ENCODE results near the gene DDX46. TPM values are rescaled to one million over a fixed set of nuclear protein-coding genes. Genes with fewer than 3 reads are reported as not detected.

The DDX46 gene
- total RNA-seq, 2 donors from 2014 or later: 81.9 to 93.2 TPM

DNA sequence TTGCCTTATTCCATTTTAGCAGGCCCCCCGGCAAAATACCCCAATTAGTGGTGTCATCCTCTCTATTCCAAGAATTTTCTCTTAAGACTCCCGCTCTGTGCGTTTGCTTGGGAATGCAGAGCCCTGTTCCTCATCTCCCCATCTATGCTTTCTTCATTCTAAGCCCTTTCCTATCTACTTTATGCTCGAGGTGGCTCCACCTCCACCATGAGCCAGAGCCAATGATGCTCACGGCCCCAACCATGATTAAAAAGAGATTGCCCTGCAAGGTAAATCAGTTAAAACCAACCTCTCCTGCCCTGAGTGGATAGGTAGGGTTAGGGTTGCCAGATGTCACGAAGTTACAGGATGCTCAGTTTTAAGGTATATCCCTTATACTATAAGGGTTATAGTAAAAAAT lies 114.9 kb downstream of the DDX46 start:
- no peaks in the 10 kb centered on the region for H3K27me3 Mint-ChIP-seq (ENCODE audit: low read depth)
- H3K36me3 Mint-ChIP-seq (ENCODE audit: insufficient read depth in 2 of 2): peaks cover 5 to 11% of the 10 kb centered on the region in 2 donors

DNA sequence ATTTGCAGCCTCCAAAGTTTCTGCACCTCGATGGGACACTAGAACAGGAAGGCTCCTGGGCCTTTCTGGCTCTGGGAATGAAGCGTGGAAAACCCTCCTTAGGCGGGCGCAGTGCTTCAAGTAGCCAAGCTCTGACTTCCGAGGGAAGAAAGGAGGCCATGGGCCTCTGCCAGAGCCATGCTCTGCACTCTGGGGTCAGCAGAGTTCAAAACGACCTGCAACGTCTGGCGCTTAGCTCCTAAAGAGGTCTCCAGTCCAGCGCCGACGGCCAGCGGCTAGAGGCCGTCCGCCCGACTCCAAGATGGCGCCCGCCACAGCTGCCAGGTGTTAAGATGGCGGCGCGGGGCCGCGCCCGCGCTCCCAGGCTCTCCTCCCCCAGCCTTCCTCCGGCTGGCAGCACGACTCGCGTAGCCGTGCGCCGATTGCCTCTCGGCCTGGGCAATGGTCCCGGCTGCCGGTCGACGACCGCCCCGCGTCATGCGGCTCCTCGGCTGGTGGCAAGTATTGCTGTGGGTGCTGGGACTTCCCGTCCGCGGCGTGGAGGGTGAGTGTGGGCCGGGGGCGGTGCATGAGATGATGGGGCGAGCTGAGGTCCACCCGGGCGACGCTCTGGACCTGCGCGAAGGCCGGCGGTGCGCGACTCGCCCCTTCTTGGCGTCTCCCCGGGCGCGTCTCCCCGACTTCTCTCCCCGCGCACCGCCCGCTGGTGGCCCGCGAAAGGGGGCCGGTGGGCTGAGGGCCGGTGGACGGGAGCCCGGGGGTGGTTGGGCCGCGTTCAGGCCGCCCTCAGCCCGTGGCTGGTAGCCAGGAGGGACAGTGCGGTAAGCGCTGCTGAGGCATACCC lies 115.6 kb downstream of the DDX46 start, which contains the start of gene TXNDC15:
TSS of gene TXNDC15 (plus strand) at position 385 of the 844 bp plus-strand sequence. CDS start at position 442, 57 bp downstream.
- Mint-ChIP-seq H3K27me3 (ENCODE audit: low read depth) (no peaks in the 10 kb centered on the region), H3K4me1 (ENCODE audit: low read depth) (peaks cover 52% of the 10 kb centered on the region), H3K27ac (peak within 1 kb of the TSS; percentile 96), H3K9me3 (peaks cover 0 to 3% of the 10 kb centered on the region in 2 donors), H3K4me3 (peak within 1 kb of the TSS; percentile 98), H3K36me3 (ENCODE audit: insufficient read depth in 2 of 2) (peaks cover 5 to 11% of the 10 kb centered on the region in 2 donors)
- peak; percentile 87 for ATAC-seq (replicated peaks in 1 of 2)
- DNase-seq: peak; percentile 86 to 89

More for the DNA sequence above, 114.9 kb downstream of the DDX46 start:
- H3K9me3 Mint-ChIP-seq: peaks cover 0 to 3% of the 10 kb centered on the region in 2 donors
- no peak for ATAC-seq (replicated peaks in 1 of 2)
- H3K4me1 Mint-ChIP-seq (ENCODE audit: low read depth): peaks cover 45% of the 10 kb centered on the region
- DNase-seq: peak; percentile 21 to 46
- H3K27ac Mint-ChIP-seq: peak overlapping the region; percentile 48
- H3K4me3 Mint-ChIP-seq: peak overlapping the region; percentile 98

DNA sequence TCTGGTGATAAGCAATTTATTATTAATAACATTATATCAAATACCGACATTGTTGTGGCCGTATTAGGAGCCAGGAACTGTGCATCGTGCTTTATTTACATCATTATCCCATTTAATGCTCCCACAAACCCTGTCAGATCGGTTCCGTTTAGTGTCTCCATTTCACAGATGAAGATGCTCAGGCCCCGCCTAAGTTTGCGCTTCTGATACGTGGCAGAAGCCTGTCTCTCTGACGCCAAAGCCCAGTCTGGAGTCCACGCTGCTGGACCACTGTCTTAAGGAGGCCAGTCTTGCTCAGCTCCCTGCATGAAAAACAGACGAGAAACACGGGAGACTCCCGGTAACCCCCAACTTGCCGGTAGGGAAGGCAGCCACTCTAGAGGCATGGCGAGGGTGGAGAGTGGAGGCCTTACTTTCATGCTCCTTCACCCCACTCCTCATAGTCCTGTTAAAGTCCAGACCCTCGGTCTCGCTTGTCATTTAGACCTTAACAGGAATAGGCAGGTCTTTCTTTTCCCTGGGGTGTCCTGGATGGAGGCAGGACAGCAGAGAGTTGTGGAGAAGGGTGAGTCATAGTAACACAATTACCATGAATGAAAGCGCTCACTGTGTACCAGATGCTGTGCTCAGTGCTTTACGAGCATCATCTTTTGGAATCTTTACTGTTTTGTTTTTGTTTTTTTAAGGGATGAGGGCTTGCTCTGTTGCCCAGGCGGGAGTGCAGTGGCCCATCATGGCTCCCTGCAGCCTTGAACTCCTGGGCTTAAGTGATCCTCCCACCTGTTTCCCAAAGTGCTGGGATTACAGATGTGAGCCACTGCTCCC lies 116.5 kb downstream of the DDX46 start:
- Mint-ChIP-seq H3K4me1 (ENCODE audit: low read depth) (peaks cover 60% of the 10 kb centered on the region), H3K4me3 (peak overlapping the region; percentile 98), H3K27ac (peak overlapping the region; percentile 96), H3K36me3 (ENCODE audit: insufficient read depth in 2 of 2) (peaks cover 5 to 11% of the 10 kb centered on the region in 2 donors), H3K9me3 (peaks cover 0 to 3% of the 10 kb centered on the region in 2 donors), H3K27me3 (ENCODE audit: low read depth) (no peaks in the 10 kb centered on the region)
- DNase-seq: peak; percentile 50 to 57
- peak; percentile 50 to 67 for ATAC-seq (replicated peaks in 1 of 2)

DNA sequence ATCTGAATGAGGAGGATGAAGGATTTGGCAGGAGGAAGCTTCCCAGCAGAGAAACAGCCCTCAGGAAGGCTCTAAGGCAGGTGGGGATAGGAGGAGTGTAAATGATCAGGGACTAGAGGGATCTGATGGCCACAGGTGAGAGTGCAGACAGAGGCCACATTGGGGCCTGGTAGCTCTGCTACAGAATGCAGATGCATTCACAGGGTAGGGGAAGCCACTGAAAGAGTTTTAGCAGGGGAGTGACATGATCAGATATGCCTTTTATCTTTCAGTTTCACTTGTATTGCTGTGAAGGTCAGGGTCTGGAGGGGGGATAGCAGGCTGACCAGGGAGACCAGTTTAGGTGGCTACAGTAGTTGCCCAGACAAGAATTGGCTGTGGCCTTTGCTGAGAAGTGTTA lies 118.6 kb downstream of the DDX46 start:
- Mint-ChIP-seq H3K27ac (peak overlapping the region; percentile 61), H3K9me3 (peaks cover 0 to 3% of the 10 kb centered on the region in 2 donors), H3K27me3 (ENCODE audit: low read depth) (no peaks in the 10 kb centered on the region), H3K36me3 (ENCODE audit: insufficient read depth in 2 of 2) (peaks cover 5 to 11% of the 10 kb centered on the region in 2 donors), H3K4me3 (peak overlapping the region; percentile 98), H3K4me1 (ENCODE audit: low read depth) (peaks cover 63% of the 10 kb centered on the region)
- no peak for DNase-seq
- ATAC-seq (replicated peaks in 1 of 2): no peak

DNA sequence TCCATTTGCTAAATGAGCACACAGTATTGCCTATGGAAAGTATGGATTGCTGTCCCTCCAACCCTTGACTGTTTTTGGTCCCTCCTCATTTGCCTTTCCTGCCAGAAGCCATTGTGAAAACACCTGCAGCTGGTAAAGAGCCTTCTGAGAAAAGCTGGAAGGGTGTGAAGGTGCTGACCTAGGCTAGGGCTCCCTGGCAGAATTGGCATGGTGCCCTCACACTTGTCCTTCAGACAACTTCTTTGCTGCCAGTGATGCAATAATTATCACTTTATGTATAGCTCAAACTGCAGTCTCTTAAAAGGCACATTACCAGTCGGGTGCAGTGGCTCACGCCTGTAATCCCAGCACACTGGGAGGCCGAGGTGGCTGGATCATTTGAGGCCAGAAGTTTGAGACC lies 119.8 kb downstream of the DDX46 start:
- H3K27me3 Mint-ChIP-seq (ENCODE audit: low read depth): no peaks in the 10 kb centered on the region
- no peak overlapping the region for H3K4me3 Mint-ChIP-seq
- H3K9me3 Mint-ChIP-seq: peaks cover 0 to 1% of the 10 kb centered on the region in 2 donors
- no peak overlapping the region for H3K27ac Mint-ChIP-seq
- DNase-seq: no peak
- ATAC-seq (replicated peaks in 1 of 2): no peak
- peaks cover 56% of the 10 kb centered on the region for H3K4me1 Mint-ChIP-seq (ENCODE audit: low read depth)
- peaks cover 5 to 11% of the 10 kb centered on the region in 2 donors for H3K36me3 Mint-ChIP-seq (ENCODE audit: insufficient read depth in 2 of 2)

DNA sequence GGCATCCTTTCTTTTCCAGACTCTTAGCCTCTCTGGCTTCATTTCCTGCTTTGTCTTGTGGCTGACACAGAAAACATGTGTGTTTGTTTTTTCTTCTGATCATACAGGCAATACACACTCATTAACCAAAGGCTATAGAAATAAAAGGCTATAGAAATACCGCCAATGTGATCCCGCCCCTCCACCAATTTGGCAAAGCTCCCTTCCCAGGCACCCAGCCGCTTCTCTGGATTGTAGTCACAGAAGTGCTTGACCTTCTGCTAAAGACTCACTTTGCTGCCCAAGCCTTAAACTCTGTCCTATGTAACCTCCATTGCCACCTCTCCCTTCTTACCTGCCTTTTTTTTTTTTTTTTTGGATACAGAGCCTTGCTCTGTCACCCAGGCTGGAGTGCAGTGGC lies 120.9 kb downstream of the DDX46 start:
- H3K9me3 Mint-ChIP-seq: no peaks in the 10 kb centered on the region
- peaks cover 52% of the 10 kb centered on the region for H3K4me1 Mint-ChIP-seq (ENCODE audit: low read depth)
- no peak for ATAC-seq (replicated peaks in 1 of 2)
- H3K27ac Mint-ChIP-seq: peak overlapping the region; percentile 26
- H3K36me3 Mint-ChIP-seq (ENCODE audit: insufficient read depth in 2 of 2): peaks cover 5 to 11% of the 10 kb centered on the region in 2 donors
- DNase-seq: no peak
- H3K4me3 Mint-ChIP-seq: no peak overlapping the region
- H3K27me3 Mint-ChIP-seq (ENCODE audit: low read depth): no peaks in the 10 kb centered on the region

Other genes starting within 250 kb of the DDX46 start
- gene JADE2, start 233.1 kb upstream of the DDX46 start, total RNA-seq: 10 to 100 TPM; 87.0 to 88.8 TPM
- 10 to 100 TPM; 68.7 to 85.0 TPM for gene SAR1B, start 126.0 kb upstream of the DDX46 start, total RNA-seq
- 10 to 100 TPM; 32.0 to 49.5 TPM for gene SEC24A, start 110.0 kb upstream of the DDX46 start, total RNA-seq
- 10 to 100 TPM; 55.0 to 61.9 TPM for gene CAMLG, start 20.2 kb upstream of the DDX46 start, total RNA-seq
- 10 to 100 TPM; 39.4 TPM for gene C5orf24, start 87.2 kb downstream of the DDX46 start, total RNA-seq
- gene TXNDC15, start 115.6 kb downstream of the DDX46 start, total RNA-seq: 10 to 100 TPM; 46.9 TPM
- gene PCBD2, start 146.4 kb downstream of the DDX46 start, total RNA-seq: 10 to 100 TPM; 22.1 to 22.2 TPM
- 1 to 10 TPM in 1 of 2 donors, under 1 TPM in 1; 0.79 to 1.1 TPM for gene CATSPER3, start 209.1 kb downstream of the DDX46 start, total RNA-seq